ENCODE data around the gene KCTD15.

GRCh38 chr19:33802001-33802400 is 5.3 kb downstream of the KCTD15 start:
- TF ChIP-seq CTCF (IDR thresholded peaks at IDR 0.05), result no peak
- TF ChIP-seq POLR2A (IDR thresholded peaks at IDR 0.05), result no peak
